H4 (cell line): ENCODE results near the gene NCKAP5. TPM values are rescaled to one million over a fixed set of nuclear protein-coding genes. Genes with fewer than 3 reads are reported as not detected.
A peak's percentile ranks its signal among the peaks of the same experiment; 100 is the strongest.

Source experiments
- DNase-seq: peaks from one replicate; pipeline ENCODE4 v3.0.0-alpha.2; 2015; ENCODE audit warnings: low spot score
- total RNA-seq: library from RNA; depleted of rRNA; stranded (reverse); fragments of >200 nt; shearing (Covaris generic); gene quantifications from 2 replicates; pipeline ENCODE4 v1.2.3, GENCODE V29; 2014

The NCKAP5 gene
- total RNA-seq, 1 experiment from 2014 or later: 1.0 TPM

DNA sequence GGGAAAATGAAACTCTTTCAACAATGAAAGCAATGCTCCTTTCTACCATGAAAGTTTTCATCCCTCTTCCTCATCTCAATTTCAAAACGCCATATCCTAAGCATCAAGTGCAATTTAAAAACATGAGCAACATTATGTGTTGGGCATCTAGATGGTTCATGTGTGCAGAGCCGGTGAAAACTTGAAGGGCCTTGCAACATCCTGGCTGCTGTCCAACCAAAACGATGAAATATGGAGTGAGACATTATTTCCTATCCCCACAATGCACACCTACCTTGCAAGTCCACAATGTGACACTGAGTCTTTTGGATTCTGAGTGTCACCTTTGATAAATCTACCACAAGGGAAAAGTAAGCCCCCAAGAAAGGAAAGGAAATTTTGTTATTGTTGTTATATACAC lies 110.0 kb downstream of the NCKAP5 start:
- DNase-seq: no peak

DNA sequence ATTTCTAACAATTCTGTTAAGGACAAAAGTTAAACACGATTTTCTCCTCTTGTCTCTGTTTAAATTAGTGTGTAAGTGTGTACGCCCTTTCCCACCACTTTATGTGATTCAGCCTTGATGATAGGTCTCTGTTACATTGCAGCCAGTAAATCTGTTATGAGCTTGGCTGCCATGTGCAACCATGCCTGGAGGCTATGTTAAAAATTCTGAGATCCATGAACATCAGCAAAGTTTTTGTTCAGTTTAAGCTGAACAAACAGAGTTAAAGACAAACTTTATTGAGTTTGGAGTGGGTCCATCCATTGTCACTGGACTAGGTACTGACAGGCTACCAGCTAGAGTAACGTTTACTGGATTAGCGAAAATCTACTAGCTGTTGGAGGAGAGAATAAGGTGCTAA lies 110.4 kb downstream of the NCKAP5 start:
- no peak for DNase-seq

DNA sequence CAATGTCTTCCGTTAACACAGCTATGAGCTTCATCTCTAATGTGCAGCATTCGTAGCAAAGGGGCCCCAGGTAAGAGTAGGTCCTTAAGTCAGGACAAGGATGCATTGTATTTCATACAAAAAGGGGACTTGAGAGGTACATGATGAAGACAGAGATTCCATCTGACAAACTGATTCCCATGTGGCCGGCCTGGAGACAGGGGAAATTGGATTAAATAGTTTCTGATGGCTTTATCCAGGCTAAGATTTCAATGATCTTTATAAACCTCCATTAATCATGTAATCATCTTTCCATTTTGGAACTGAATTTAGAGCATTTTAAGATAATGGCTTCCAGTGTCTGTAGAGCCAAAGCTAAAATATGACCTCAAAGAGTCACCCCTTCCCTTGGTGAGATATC lies 111.3 kb downstream of the NCKAP5 start:
- DNase-seq: no peak

DNA sequence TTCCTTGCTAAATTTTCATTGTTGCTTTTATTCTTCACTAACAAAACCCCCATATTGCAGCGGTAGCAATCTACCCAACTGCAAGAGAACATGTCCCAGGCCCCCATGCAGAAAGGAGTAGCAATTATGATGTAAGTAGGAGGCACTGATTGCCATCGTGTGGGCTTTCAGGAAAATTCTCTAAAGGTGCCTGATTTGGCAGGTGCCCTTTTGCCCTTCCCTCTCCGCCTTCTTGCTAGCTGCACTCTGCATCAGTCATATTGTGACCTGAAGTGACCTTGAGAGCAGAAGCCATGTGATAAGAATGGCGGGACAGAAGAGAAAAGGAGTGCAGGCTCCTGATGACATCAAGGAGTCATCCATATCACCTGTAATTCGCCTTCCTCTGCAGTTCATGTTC lies 112.1 kb downstream of the NCKAP5 start:
- no peak for DNase-seq

DNA sequence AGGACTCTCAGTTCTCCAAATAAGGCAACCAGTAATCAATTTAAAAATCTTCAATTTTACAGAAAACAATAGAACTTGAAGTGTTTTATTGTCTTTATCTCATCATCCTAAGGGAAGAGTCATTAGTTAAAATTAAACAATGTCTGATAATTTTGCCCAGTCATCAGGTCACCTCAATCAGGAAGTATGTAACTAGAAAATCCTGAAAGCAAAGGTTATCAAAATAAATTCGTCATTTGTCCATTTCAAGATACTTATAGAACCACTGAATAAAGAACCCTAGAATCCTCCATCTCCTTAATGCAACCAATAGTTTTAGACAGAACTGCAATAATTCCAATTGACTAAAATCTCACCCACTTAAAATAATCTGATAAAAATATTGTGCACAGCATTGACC lies 115.2 kb downstream of the NCKAP5 start:
- DNase-seq: no peak

DNA sequence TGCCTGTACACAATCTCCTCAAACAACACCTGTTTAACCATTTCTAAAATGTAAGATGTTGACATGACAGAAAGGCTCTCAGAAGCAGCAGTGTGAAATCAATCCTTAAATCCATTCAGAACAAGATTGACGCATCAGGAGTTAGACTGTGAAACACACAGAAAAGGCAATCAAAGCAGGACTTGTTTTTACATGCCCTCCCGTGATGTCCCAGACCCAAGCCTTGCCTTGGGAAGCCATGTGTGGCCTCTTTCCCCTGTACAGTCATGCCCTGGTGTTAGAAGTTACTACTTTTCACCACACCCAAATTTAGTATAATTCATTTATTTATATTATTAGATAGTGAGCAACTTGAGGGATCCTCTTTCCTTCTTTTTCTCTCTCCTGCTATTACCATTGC lies 115.7 kb downstream of the NCKAP5 start:
- DNase-seq: no peak

DNA sequence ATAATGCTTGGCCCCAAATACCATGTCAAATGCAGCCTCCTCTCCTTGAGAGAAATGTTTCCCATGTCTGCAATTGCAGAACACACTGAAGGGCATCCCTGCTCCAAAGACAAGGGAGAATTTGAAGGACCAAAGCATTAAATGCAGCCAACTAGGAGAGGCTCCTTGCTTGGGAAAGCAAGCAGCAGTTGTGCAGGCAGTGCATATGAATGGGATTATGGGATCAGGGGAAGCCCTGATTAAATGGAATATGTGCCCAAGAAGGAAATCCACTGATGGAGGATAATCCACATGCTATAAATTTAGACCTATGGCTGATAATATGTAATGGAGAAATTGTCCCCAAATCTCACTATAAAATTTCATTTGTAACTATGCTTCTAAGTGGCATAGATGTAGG lies 116.1 kb downstream of the NCKAP5 start:
- no peak for DNase-seq

DNA sequence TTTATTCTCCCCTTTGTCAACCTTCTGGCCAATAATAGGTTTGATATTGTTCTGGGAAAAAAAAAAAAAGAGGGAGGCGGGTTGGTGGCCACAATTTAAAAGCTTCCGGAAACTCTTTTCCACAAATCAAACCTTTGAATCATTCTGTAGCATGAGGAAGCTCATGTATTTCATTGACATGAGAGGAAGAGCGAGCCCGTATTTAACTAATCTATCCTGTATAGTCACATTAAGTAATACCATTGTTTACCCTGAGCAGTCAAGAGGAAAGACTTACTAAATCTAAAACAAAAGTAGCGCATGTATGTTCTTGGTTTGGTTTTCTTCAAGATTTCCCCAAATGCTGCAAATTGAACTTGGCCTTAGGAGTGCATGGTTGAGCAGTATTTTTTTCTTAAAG lies 120.1 kb downstream of the NCKAP5 start:
- no peak for DNase-seq

DNA sequence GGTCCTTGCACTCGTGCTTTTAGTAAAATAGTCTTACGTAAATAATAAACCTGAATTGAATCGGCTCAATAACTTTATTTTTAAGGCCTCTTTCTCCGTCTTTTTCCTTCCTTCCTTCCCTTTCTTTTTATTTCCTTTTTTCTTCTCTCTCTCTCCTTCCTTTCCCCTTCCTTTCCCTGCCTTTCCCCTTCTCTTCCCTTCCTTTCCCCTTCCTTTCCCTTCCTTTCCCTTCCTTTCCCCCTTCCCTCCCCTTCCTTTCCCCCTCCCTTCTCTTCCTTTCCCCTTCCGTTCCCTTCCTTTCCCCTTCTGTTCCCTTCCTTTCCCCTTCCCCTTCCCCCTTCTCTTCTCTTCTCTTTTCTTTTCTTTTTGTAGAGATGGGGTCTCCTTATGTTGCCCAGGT lies 121.0 kb downstream of the NCKAP5 start:
- DNase-seq: no peak

DNA sequence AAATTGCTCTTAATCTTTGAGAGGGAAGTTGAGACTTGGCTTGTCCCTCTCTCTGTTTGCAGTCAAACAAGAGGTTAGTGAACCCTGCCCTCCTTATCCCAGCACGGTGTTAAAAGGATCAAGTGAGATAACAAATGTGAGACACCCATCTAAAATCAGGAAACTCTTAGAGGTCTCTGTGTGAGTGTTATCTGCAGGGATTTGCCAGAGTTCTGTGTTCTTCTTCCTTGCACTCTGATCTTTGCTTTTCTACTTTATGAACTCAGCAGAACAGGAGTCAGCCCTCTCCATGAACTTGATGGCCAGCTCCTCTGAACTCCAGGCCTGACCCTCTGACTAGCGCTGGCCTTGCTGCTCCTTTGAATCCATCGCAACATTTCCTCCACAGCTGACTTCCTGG lies 123.8 kb downstream of the NCKAP5 start:
- no peak for DNase-seq

DNA sequence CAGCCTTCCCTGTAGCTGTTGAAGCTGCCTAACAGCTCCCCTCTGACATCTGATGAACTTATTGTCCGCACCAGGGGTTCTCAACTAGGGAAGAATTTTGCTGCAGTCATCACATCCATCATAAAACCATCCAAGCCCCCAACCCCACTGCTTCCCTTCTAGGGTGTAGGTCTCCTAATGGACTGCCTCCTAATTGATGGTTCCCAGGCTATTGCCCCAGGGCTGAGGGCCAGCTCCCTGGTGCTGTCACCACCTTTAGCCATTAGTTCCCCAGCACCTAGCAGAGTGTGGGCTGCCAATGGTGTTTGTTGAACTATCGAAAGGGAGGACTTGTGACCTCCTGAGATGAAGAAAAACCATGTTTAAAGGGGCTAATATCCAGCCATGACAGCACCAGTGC lies 125.9 kb downstream of the NCKAP5 start:
- DNase-seq: no peak

DNA sequence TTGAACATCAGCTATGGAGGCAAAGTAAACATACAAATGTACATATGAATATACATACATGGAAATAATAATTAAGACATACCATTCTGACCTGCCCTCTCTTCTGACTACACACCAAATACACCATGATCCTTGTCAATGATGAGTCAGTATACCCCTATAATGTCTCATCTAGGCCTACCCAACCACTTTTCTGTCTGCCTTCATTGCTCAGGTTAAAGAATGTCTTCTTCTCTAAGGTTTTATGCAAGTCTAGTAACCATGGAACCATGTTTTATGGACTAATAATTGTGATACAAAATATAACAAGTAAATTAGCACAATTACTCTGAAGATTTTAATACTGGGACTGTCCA lies 128.7 kb downstream of the NCKAP5 start:
- no peak for DNase-seq

DNA sequence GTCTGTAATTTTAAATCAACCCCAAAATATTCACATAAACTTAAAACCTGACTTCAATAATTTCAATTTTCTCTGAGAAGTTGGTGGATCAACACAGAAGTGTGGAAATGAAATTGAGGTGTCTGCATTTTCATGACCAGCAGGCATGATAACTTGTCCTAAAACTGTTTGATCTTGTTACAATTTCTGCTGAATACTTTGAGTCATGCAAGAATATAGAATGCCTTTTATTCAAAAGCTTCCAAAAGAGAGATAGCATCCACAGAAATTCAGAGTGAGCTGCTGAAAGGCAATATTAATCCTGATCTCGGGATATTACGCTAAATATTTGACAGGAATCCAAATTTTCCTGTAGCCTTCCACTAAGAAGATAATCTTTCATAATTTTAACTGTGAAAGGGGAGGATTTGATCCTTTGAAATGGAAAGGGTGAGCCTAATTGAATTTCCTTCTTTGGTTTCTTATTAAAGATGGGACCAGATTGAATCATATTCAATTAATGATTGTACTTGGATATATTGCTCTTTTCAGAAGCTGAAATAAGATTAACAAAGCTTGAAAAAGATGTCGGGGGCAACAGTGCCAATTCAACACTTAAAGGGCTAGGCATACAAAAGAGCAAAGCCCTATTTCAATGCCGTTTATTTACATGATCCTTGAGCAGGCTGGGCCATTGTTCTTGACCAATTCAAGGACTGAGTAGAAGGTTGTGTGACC lies 129.3 kb downstream of the NCKAP5 start:
- DNase-seq: no peak

DNA sequence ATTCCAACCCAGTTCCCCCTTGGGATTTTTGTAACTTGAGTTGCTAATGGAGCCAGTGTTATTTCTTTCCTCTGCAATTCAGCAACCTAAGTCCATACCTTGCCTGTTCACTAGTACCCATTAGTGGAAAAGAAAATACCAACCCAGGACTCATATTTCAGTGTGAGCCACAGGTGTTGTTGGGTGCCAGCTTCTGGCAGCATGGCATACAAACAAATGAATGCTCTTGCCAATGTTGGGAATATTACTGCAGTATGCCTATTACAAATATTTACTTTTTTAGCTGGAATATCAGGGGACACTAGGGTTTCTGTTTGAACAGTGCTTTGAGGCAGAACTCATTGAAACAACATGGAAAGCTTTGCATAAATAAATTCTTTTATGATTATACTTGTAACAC lies 130.2 kb downstream of the NCKAP5 start:
- no peak for DNase-seq

DNA sequence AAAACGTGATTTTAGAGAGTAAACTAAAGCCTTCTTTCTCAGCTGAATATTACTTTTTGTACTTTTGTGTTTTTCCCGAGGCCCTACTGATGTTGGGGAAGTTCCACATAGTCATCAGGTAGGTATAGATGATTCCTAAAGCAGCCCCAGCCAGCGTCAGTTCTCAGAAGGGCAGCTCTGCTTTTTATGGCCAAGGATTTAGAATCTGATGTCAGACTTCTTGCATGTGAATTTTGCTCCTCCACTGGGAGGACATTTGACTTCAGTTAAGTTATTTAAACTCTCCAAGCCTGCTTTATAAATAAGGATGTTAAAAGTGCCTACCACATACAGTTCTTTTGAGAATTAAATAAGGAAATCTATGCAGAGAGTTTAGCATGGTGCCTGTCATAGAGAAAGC lies 130.8 kb downstream of the NCKAP5 start:
- no peak for DNase-seq

DNA sequence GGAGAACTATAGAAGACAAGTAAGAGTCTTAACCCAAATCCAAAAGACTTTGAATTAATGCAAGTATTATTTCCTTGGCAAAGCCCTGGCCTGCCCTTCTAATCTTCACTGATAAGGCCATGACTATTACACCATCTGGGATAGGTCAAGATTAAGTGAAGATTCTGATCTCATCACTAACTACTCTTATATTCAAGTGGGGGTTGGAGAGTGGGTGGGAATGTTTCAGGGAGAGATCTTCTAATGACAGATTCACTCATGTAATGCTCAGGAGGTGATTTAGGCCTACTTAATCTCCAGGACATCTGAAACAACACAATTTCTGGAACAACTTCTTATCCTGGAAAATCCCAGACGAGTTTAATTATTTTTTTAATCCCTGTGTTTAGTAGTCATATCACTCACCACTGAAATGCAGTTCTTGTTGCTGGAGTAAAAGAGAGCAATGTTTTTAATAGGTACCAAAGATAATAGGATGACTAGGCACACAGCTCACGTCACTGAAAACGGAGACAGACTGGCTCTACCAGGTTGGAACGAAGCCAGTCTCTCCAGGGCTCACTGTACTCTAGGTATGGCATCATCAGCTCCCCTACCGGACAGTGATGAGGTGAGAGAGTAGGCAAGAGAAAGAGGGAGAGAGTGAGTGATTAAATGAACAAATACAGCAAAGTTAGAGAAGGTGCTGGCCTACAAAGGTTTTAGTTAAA lies 133.1 kb downstream of the NCKAP5 start:
- DNase-seq: peak; percentile 89

DNA sequence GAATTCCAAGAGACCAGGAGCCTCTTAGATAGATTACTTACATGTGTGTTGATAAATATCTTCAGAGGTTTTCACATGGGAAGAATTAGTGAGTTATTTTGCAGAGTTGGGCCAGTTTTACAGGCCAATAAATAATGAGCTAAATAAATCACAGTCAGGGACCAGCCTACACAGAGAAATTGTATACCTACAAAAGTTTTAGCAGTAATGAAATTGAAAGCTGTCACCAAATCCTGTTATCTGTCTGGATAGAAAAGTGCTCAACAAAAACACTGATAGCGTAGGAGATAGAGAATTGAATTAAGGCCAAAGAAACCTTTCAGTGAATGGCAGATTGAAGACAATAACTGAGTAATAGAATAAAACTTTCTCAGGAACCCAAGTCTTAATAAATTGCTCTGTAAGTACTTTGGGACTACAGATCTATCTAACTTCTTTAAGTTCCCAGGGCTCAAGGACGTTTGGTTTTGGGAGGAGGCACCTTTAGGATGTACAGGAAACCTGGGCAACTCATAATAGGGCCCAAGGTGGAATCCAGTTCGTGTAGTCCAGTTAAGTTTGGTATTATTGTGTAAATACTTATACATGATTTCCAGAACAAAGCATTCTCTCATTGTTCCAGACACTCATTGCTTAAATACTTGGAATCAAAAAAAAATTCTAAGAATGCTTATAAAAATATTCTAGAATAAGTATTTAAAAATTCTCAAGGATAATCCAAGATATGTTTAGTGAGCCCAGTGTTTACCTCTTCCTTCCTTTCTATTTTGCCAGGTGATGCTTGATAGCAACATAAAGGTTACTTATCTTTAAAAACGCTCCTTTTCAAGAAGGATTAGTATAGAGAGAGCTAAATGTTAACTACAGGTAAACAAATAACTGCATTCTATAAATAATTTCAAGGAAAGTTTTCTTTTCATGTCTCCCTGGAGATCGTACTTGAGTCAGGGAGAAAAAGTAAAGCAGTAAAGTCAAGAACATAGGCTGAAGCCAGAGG lies 134.5 kb downstream of the NCKAP5 start:
- no peak for DNase-seq

DNA sequence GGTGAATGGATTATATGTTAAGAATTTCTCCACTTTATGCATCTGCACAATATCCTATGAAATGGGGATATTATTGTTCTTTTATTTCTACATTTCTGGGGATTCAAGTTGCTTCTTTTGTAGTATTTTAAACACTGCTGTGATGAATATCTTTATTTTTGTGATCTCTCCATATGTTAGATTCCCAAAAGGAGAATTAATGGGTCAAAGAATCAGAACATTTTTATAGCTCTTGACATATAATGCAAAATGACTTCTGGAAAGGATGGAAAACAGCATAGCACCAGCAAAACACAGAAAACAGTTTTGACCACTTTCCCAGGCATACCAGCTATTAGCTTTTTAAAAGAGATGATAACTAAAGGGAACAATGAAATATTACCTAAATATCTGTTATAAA lies 135.5 kb downstream of the NCKAP5 start:
- DNase-seq: no peak

DNA sequence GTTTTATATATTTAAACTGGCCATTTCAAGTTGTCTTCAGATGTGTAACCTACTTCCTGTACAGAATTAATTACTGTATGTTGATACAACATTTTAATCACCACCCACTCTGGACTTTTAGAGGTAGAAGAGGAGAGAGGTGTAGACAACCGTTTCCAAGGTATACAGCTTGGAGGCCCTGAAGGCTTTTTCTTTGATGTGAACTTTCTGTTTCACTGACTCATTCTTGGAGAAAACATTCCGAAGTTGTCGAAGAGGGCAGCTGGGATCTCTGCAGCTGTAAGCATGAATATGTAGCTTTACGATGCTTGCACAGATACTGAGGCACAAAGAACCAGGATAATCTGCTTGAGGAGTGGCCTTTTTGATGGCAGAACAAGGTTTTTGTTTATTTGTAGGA lies 137.0 kb downstream of the NCKAP5 start:
- DNase-seq: peak; percentile 18

DNA sequence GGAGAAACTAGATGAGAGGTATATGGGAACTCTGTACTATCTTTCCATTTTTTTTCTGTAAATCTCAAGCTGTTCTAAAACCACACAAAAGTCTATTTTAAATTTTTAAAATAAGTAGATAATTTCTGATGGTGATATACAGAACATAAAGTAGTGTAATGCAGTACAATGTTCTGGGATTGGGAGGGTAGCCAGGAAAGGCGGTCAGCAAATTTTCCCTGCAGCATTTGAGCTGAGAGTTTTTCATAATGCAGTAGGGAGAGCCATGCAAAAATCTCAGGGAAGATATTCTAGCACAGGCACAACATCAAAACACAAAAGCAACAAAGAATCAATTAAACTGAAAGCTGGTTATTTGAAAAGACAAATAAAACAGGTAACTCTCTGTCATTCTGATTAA lies 141.5 kb downstream of the NCKAP5 start:
- no peak for DNase-seq

DNA sequence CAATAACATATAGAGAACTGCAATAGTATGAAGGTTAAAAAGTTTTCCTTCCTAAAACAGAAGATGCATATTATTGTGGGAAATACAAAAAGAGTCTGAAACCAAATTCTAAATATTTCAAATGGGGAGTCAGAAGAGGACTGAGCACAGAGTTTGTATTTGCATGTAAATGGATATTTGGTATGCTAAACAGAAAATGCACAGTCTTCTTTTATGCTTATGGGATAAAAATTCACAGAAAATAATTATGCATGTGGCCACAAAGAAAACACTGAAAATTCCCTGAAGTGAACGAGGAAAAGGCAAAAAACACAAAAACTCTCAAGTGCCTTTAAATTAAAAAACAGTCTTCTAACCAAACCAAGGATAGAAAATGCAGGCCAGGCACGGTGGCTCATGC lies 142.7 kb downstream of the NCKAP5 start:
- DNase-seq: no peak

DNA sequence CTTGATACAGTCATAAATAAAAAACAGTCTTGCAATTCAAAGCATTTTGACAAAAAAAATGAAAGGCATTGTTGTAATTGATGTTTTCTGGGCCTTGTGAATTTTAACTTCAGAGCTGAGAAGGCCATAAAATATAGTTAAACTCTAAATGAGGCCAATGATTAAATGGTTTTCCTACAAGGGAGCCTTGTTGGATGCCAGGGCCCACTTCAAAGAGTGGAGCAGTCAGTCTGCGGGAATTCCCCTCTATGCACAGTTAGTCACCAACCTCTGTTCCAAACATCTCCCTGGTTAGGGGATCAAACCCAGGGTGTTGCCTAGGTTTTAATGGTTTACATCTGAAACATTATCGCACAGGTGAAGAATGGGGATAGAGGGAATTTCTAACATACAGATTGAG lies 143.4 kb downstream of the NCKAP5 start:
- DNase-seq: no peak

DNA sequence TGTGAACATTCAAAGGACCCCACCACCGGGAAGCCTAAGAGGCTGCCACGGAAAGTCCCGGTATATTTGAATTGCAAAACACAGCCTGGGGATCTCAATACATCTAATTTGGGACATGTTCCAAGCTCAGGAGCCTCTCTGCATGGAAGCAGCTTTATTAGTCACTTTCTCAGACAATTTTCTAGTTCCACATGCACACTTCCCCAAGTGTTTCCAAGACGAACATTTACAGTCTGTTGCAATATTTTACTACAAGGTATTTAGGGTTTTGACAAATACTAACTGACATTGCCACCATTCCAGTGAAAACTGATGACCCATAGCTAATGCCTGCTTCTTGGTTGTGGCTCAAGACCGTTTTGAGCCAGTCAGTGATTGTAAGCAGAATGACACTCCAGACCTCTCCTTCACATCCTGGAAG lies 145.3 kb downstream of the NCKAP5 start:
- no peak for DNase-seq
